HEK293 (cell line): ENCODE data around the gene TOM1L2.

Experiments used
- HOXD13 ChIP-seq: sonication (generic); formaldehyde crosslinking; IDR thresholded peaks from 2 replicates; pipeline ENCODE4 v1.8.0; 2022; ENCODE audit warnings: missing genetic modification reagents, borderline replicate concordance
- INSM2 ChIP-seq: fragments of 450-650 bp; formaldehyde crosslinking; IDR thresholded peaks from 2 replicates; pipeline ENCODE4 v1.5.1; 2016; ENCODE audit warnings: missing biosample characterization, missing genetic modification characterization
- KLF8 ChIP-seq: fragments of 450-650 bp; formaldehyde crosslinking; IDR thresholded peaks from 2 replicates; pipeline ENCODE4 v1.5.1; 2016; ENCODE audit warnings: missing biosample characterization, missing genetic modification characterization
- MEIS1 ChIP-seq: sonication (generic); formaldehyde crosslinking; IDR thresholded peaks from 2 replicates; pipeline ENCODE4 v1.8.1; 2022; ENCODE audit warnings: missing genetic modification reagents, mild to moderate bottlenecking, borderline replicate concordance
- MYNN ChIP-seq: fragments of 450-650 bp; formaldehyde crosslinking; IDR thresholded peaks from 2 replicates; pipeline ENCODE4 v1.5.1; 2016; ENCODE audit warnings: missing biosample characterization, missing genetic modification characterization, borderline replicate concordance
- REST ChIP-seq: fragments of 450-650 bp; formaldehyde crosslinking; IDR thresholded peaks from 2 replicates; pipeline ENCODE4 v1.5.1; 2016; ENCODE audit warnings: missing biosample characterization, missing genetic modification characterization
- SCRT2 ChIP-seq: fragments of 450-650 bp; formaldehyde crosslinking; IDR thresholded peaks from 2 replicates; pipeline ENCODE4 v1.5.1; 2016; ENCODE audit warnings: missing biosample characterization, missing genetic modification characterization
- ZBTB48 ChIP-seq: fragments of 450-650 bp; formaldehyde crosslinking; IDR thresholded peaks from 2 replicates; pipeline ENCODE4 v1.5.1; 2016; ENCODE audit warnings: missing biosample characterization, missing genetic modification characterization
- ZFHX2 ChIP-seq: fragments of 450-650 bp; formaldehyde crosslinking; conservative IDR thresholded peaks from 2 replicates; pipeline ENCODE4 v1.5.1; 2016; ENCODE audit warnings: missing biosample characterization, missing genetic modification characterization
- ZFP69B ChIP-seq: fragments of 450-650 bp; formaldehyde crosslinking; IDR thresholded peaks from 2 replicates; pipeline ENCODE4 v1.5.1; 2016; ENCODE audit warnings: missing biosample characterization, missing genetic modification characterization
- ZNF155 ChIP-seq: fragments of 450-650 bp; formaldehyde crosslinking; IDR thresholded peaks from 2 replicates; pipeline ENCODE4 v1.5.1; 2016; ENCODE audit warnings: missing biosample characterization, missing genetic modification characterization
- ZNF16 ChIP-seq: fragments of 450-650 bp; formaldehyde crosslinking; IDR thresholded peaks from 2 replicates; pipeline ENCODE4 v1.5.1; 2016; ENCODE audit warnings: low read depth, missing biosample characterization, missing genetic modification characterization
- ZNF174 ChIP-seq: fragments of 450-650 bp; formaldehyde crosslinking; IDR thresholded peaks from 2 replicates; pipeline ENCODE4 v1.5.0; 2017; ENCODE audit warnings: missing biosample characterization, mild to moderate bottlenecking, missing genetic modification characterization
- ZNF239 ChIP-seq: fragments of 450-650 bp; formaldehyde crosslinking; IDR thresholded peaks from 2 replicates; pipeline ENCODE4 v1.5.1; 2016; ENCODE audit warnings: missing biosample characterization, missing genetic modification characterization
- ZNF311 ChIP-seq: fragments of 450-650 bp; formaldehyde crosslinking; IDR thresholded peaks from 2 replicates; pipeline ENCODE4 v1.5.1; 2017; ENCODE audit warnings: missing biosample characterization, missing genetic modification characterization, borderline replicate concordance
- ZNF473 ChIP-seq: fragments of 450-650 bp; formaldehyde crosslinking; IDR thresholded peaks from 2 replicates; pipeline ENCODE4 v1.5.1; 2017; ENCODE audit warnings: missing biosample characterization, missing genetic modification characterization
- ZNF521 ChIP-seq: fragments of 450-650 bp; formaldehyde crosslinking; IDR thresholded peaks from 2 replicates; pipeline ENCODE4 v1.5.1; 2017; ENCODE audit warnings: missing biosample characterization, mild to moderate bottlenecking, missing genetic modification characterization
- ZNF585B ChIP-seq: fragments of 450-650 bp; formaldehyde crosslinking; IDR thresholded peaks from 2 replicates; pipeline ENCODE4 v1.5.1; 2016; ENCODE audit warnings: missing biosample characterization, missing genetic modification characterization
- ZNF629 ChIP-seq: fragments of 450-650 bp; formaldehyde crosslinking; IDR thresholded peaks from 2 replicates; pipeline ENCODE4 v1.5.1; 2017; ENCODE audit warnings: missing biosample characterization, missing genetic modification characterization
- ZNF701 ChIP-seq: fragments of 450-650 bp; formaldehyde crosslinking; IDR thresholded peaks from 2 replicates; pipeline ENCODE4 v1.5.1; 2016; ENCODE audit warnings: missing biosample characterization, missing genetic modification characterization
- ZNF776 ChIP-seq: fragments of 450-650 bp; formaldehyde crosslinking; IDR thresholded peaks from 2 replicates; pipeline ENCODE4 v1.5.0; 2017; ENCODE audit warnings: missing biosample characterization, missing genetic modification characterization, borderline replicate concordance
- ZSCAN23 ChIP-seq: fragments of 450-650 bp; formaldehyde crosslinking; IDR thresholded peaks from 2 replicates; pipeline ENCODE4 v1.5.1; 2016; ENCODE audit warnings: missing biosample characterization, missing genetic modification characterization
- TF ChIP-seq, protein P1 (sequence below): fragments of 450-650 bp; formaldehyde crosslinking; IDR thresholded peaks from 2 replicates; pipeline ENCODE4 v1.5.1; 2016; ENCODE audit warnings: missing biosample characterization, missing genetic modification characterization
- TF ChIP-seq, protein P2 (sequence below): fragments of 450-650 bp; formaldehyde crosslinking; optimal IDR thresholded peaks from 2 replicates; pipeline ENCODE3; 2016; ENCODE audit warnings: missing biosample characterization, mild to moderate bottlenecking, missing genetic modification characterization
- TF ChIP-seq, protein P3 (sequence below): fragments of 450-650 bp; formaldehyde crosslinking; IDR thresholded peaks from 2 replicates; pipeline ENCODE4 v1.5.1; 2017; ENCODE audit warnings: missing biosample characterization, missing genetic modification characterization
- TF ChIP-seq, protein P4 (sequence below): sonication (generic); formaldehyde crosslinking; IDR thresholded peaks from 2 replicates; pipeline ENCODE4 v1.8.1; 2022; ENCODE audit warnings: mild to moderate bottlenecking, moderate library complexity, missing genetic modification reagents
- TF ChIP-seq, protein P5 (sequence below): fragments of 450-650 bp; formaldehyde crosslinking; IDR thresholded peaks from 2 replicates; pipeline ENCODE4 v1.5.1; 2016; ENCODE audit warnings: missing biosample characterization, missing genetic modification characterization

Gene TOM1L2

GRCh38 chr17:17840751-17841591, 131.2 kb downstream of the TOM1L2 start (continued):
- TF ChIP-seq, protein P1, sequence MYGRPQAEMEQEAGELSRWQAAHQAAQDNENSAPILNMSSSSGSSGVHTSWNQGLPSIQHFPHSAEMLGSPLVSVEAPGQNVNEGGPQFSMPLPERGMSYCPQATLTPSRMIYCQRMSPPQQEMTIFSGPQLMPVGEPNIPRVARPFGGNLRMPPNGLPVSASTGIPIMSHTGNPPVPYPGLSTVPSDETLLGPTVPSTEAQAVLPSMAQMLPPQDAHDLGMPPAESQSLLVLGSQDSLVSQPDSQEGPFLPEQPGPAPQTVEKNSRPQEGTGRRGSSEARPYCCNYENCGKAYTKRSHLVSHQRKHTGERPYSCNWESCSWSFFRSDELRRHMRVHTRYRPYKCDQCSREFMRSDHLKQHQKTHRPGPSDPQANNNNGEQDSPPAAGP (tag by site-specific recombination) = peak; percentile 22; the same call in 1 of the 2 replicates
- TF ChIP-seq ZNF629 (tag by site-specific recombination) (no peak), ZFP69B (tag by site-specific recombination) (no peak), ZFHX2 (tag by site-specific recombination) (0 out of 2 replicates have a peak, but pooled peaks have one; percentile 5), ZNF311 (no peak), ZNF473 (no peak), ZNF521 (tag by site-specific recombination) (no peak), ZNF239 (tag by site-specific recombination) (no peak), INSM2 (tag by site-specific recombination) (no peak), ZNF585B (tag by site-specific recombination) (no peak), SCRT2 (tag by site-specific recombination) (no peak), ZSCAN23 (tag by site-specific recombination) (no peak), ZBTB48 (tag by site-specific recombination) (no peak), ZNF155 (tag by site-specific recombination) (no peak), MYNN (tag by site-specific recombination) (no peak), ZNF16 (tag by site-specific recombination) (no peak), ZNF701 (no peak), ZNF174 (tag by site-specific recombination) (no peak), KLF8 (tag by site-specific recombination) (no peak), HOXD13 (CRISPR knock-in tag) (no peak), ZNF776 (no peak), REST (tag by site-specific recombination) (no peak), MEIS1 (CRISPR knock-in tag) (no peak)
- TF ChIP-seq, protein P2, sequence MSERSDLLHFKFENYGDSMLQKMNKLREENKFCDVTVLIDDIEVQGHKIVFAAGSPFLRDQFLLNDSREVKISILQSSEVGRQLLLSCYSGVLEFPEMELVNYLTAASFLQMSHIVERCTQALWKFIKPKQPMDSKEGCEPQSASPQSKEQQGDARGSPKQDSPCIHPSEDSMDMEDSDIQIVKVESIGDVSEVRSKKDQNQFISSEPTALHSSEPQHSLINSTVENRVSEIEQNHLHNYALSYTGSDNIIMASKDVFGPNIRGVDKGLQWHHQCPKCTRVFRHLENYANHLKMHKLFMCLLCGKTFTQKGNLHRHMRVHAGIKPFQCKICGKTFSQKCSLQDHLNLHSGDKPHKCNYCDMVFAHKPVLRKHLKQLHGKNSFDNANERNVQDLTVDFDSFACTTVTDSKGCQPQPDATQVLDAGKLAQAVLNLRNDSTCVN (tag by site-specific recombination) = no peak
- TF ChIP-seq, protein P3, sequence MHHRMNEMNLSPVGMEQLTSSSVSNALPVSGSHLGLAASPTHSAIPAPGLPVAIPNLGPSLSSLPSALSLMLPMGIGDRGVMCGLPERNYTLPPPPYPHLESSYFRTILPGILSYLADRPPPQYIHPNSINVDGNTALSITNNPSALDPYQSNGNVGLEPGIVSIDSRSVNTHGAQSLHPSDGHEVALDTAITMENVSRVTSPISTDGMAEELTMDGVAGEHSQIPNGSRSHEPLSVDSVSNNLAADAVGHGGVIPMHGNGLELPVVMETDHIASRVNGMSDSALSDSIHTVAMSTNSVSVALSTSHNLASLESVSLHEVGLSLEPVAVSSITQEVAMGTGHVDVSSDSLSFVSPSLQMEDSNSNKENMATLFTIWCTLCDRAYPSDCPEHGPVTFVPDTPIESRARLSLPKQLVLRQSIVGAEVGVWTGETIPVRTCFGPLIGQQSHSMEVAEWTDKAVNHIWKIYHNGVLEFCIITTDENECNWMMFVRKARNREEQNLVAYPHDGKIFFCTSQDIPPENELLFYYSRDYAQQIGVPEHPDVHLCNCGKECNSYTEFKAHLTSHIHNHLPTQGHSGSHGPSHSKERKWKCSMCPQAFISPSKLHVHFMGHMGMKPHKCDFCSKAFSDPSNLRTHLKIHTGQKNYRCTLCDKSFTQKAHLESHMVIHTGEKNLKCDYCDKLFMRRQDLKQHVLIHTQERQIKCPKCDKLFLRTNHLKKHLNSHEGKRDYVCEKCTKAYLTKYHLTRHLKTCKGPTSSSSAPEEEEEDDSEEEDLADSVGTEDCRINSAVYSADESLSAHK (tag by site-specific recombination) = no peak
- TF ChIP-seq, protein P4, sequence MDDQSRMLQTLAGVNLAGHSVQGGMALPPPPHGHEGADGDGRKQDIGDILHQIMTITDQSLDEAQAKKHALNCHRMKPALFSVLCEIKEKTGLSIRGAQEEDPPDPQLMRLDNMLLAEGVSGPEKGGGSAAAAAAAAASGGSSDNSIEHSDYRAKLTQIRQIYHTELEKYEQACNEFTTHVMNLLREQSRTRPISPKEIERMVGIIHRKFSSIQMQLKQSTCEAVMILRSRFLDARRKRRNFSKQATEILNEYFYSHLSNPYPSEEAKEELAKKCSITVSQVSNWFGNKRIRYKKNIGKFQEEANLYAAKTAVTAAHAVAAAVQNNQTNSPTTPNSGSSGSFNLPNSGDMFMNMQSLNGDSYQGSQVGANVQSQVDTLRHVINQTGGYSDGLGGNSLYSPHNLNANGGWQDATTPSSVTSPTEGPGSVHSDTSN (CRISPR knock-in tag) = no peak
- TF ChIP-seq, protein P5, sequence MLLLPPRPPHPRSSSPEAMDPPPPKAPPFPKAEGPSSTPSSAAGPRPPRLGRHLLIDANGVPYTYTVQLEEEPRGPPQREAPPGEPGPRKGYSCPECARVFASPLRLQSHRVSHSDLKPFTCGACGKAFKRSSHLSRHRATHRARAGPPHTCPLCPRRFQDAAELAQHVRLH (tag by site-specific recombination) = no peak
